Neural cell (in vitro differentiated cells): ENCODE results near the gene NUFIP2. TPM values are rescaled to one million over a fixed set of nuclear protein-coding genes. Genes with fewer than 3 reads are reported as not detected.

Experiments used
- H2AFZ ChIP-seq: fragments of 200-600, 300-800 bp; sonication (generic), shearing (Covaris generic); 2 replicates; pipeline ENCODE4 v1.6.0; 2014; ENCODE audit warnings: low read depth, mild to moderate bottlenecking, antibody characterized with exemption, low read length, moderate library complexity
- H3F3A ChIP-seq: fragments of 200-600 bp; shearing (Covaris generic); 2 replicates; pipeline ENCODE4 v1.6.1; 2016; ENCODE audit warnings: mild to moderate bottlenecking, moderate library complexity, mixed read lengths, antibody characterized with exemption, low read length; ENCODE audit not compliant: insufficient read depth, poor library complexity, severe bottlenecking
- H3K27ac ChIP-seq: fragments of 200-600, 300-800 bp; sonication (generic), shearing (Covaris generic); 2 replicates; pipeline ENCODE4 v1.5.1; 2014; ENCODE audit warnings: mild to moderate bottlenecking, low read length, moderate library complexity
- H3K27me3 ChIP-seq: fragments of 300-800, 200-600 bp; sonication (generic), shearing (Covaris generic); 2 replicates; pipeline ENCODE4 v1.6.0; 2014; ENCODE audit warnings: mild to moderate bottlenecking, low read depth, low read length, moderate library complexity; ENCODE audit not compliant: insufficient read depth
- H3K36me3 ChIP-seq: fragments of 300-800, 200-600 bp; sonication (generic), shearing (Covaris generic); 2 replicates; pipeline ENCODE4 v1.5.1; 2014; ENCODE audit warnings: mild to moderate bottlenecking, antibody characterized with exemption, low read length, moderate library complexity; ENCODE audit not compliant: insufficient read depth
- H3K4me2 ChIP-seq: fragments of 300-800, 200-600 bp; sonication (generic), shearing (Covaris generic); 2 replicates; pipeline ENCODE4 v1.6.0; 2014; ENCODE audit warnings: mild to moderate bottlenecking, low read length
- H3K4me3 ChIP-seq: fragments of 300-800, 200-600 bp; sonication (generic), shearing (Covaris generic); 2 replicates; pipeline ENCODE4 v1.5.1; 2014; ENCODE audit warnings: mild to moderate bottlenecking, low read length, moderate library complexity
- H3K79me2 ChIP-seq: fragments of 200-600 bp; shearing (Covaris generic); replicated peaks from 2 replicates; pipeline ENCODE4 v1.6.0; 2014; ENCODE audit warnings: mild to moderate bottlenecking, low read length, moderate library complexity; ENCODE audit not compliant: insufficient read depth
- H3K9ac ChIP-seq: fragments of 300-800, 200-600 bp; sonication (generic), shearing (Covaris generic); 2 replicates; pipeline ENCODE4 v1.6.1; 2016; ENCODE audit warnings: mild to moderate bottlenecking, low read length, mixed read lengths
- H3K9me2 ChIP-seq: fragments of 200-600 bp; shearing (Covaris generic); 2 replicates; pipeline ENCODE4 v1.6.1; 2016; ENCODE audit warnings: mild to moderate bottlenecking, low read length, mixed read lengths; ENCODE audit not compliant: insufficient read depth
- H3K9me3 ChIP-seq: fragments of 200-600, 300-800 bp; sonication (generic), shearing (Covaris generic); 2 replicates; pipeline ENCODE4 v1.6.1; 2016; ENCODE audit warnings: mild to moderate bottlenecking, mixed run types, low read length, moderate library complexity, mixed read lengths
- H4K20me1 ChIP-seq: fragments of 200-600 bp; shearing (Covaris generic); 2 replicates; pipeline ENCODE4 v1.6.1; 2016; ENCODE audit warnings: mild to moderate bottlenecking, mixed run types; ENCODE audit not compliant: insufficient read depth
- EP300 ChIP-seq: fragments of 450-650 bp; conservative IDR thresholded peaks from 2 replicates; pipeline ENCODE4 v1.6.1; 2014; ENCODE audit warnings: antibody characterized with exemption, mild to moderate bottlenecking, moderate library complexity; ENCODE audit not compliant: poor library complexity, severe bottlenecking
- EZH2 ChIP-seq: fragments of 200-600, 300-800 bp; shearing (Covaris generic), sonication (generic); IDR thresholded peaks from 2 replicates; pipeline ENCODE4 v1.6.1; 2014; ENCODE audit warnings: antibody characterized with exemption, low read length, borderline replicate concordance, mild to moderate bottlenecking; ENCODE audit not compliant: insufficient read depth, poor library complexity, severe bottlenecking
- MXI1 ChIP-seq: fragments of 450-650 bp; conservative IDR thresholded peaks from 2 replicates; pipeline ENCODE4 v1.6.1; 2014; ENCODE audit warnings: antibody characterized with exemption, mild to moderate bottlenecking; ENCODE audit not compliant: poor library complexity, severe bottlenecking
- POLR2AphosphoS5 ChIP-seq: IDR thresholded peaks from 2 replicates; pipeline ENCODE4 v1.6.1; 2012
- RAD21 ChIP-seq: fragments of 450-650 bp; conservative IDR thresholded peaks from 2 replicates; pipeline ENCODE4 v1.6.1; 2014; ENCODE audit warnings: antibody characterized with exemption, mild to moderate bottlenecking, moderate library complexity
- SMC3 ChIP-seq: fragments of 450-650 bp; conservative IDR thresholded peaks from 2 replicates; pipeline ENCODE4 v1.6.1; 2014; ENCODE audit warnings: antibody characterized with exemption, mild to moderate bottlenecking, moderate library complexity; ENCODE audit not compliant: poor library complexity
- TAF1 ChIP-seq: IDR thresholded peaks from 2 replicates; pipeline ENCODE4 v1.6.1; 2012; ENCODE audit warnings: low read depth
- polyA plus RNA-seq: library from polyadenylated mRNA; depleted of rRNA; stranded (reverse); fragments of >200 nt; gene quantifications from 2 replicates; pipeline ENCODE4 v1.2.3, GENCODE V29; 2014
- TF ChIP-seq, protein P1 (sequence below): fragments of 450-650 bp; IDR thresholded peaks from 2 replicates; pipeline ENCODE4 v1.5.1; 2014; ENCODE audit warnings: antibody characterized with exemption, mild to moderate bottlenecking, moderate library complexity; ENCODE audit not compliant: poor library complexity, severe bottlenecking
- TF ChIP-seq, protein P2 (sequence below): IDR thresholded peaks from 2 replicates; pipeline ENCODE4 v1.6.1; 2012; ENCODE audit warnings: borderline replicate concordance

The NUFIP2 gene
- polyA plus RNA-seq, 1 donor from 2014 or later = 22.4 TPM

DNA sequence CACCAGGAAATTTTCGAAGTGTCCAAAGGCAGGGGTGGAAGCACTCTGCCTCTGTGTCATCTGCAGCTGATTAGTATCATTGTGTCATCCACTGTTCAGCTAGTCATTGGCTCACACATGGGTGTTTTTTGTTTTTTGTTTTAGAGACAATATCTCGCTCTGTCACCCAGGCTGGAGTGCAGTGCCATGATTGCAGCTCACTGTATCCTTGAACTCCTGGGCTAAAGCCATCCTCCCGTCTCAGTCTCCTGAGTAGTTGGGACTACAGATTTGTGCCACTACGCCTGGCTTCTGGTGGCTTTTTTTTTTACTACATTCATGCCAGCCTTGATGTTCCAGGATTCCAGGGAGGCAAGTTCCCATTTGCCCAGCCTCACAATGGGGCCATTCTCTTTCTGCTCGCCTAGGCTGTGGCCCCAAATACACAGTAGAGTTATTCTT is 81.2 kb downstream of the NUFIP2 start:
- no peak overlapping the region for H2AFZ ChIP-seq
- no peaks in the 10 kb centered on the region for H3K79me2 ChIP-seq
- no peak overlapping the region for H3K9ac ChIP-seq
- no peaks in the 10 kb centered on the region for H4K20me1 ChIP-seq
- no peaks in the 10 kb centered on the region for H3K9me2 ChIP-seq
- no peak overlapping the region for H3K4me2 ChIP-seq
- H3K27me3 ChIP-seq = no peaks in the 10 kb centered on the region
- no peak overlapping the region for H3K4me3 ChIP-seq
- no peaks in the 10 kb centered on the region for H3K9me3 ChIP-seq
- H3F3A ChIP-seq = no peaks in the 10 kb centered on the region
- TF ChIP-seq, protein P1, sequence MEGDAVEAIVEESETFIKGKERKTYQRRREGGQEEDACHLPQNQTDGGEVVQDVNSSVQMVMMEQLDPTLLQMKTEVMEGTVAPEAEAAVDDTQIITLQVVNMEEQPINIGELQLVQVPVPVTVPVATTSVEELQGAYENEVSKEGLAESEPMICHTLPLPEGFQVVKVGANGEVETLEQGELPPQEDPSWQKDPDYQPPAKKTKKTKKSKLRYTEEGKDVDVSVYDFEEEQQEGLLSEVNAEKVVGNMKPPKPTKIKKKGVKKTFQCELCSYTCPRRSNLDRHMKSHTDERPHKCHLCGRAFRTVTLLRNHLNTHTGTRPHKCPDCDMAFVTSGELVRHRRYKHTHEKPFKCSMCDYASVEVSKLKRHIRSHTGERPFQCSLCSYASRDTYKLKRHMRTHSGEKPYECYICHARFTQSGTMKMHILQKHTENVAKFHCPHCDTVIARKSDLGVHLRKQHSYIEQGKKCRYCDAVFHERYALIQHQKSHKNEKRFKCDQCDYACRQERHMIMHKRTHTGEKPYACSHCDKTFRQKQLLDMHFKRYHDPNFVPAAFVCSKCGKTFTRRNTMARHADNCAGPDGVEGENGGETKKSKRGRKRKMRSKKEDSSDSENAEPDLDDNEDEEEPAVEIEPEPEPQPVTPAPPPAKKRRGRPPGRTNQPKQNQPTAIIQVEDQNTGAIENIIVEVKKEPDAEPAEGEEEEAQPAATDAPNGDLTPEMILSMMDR = no peak
- TF ChIP-seq, protein P2, sequence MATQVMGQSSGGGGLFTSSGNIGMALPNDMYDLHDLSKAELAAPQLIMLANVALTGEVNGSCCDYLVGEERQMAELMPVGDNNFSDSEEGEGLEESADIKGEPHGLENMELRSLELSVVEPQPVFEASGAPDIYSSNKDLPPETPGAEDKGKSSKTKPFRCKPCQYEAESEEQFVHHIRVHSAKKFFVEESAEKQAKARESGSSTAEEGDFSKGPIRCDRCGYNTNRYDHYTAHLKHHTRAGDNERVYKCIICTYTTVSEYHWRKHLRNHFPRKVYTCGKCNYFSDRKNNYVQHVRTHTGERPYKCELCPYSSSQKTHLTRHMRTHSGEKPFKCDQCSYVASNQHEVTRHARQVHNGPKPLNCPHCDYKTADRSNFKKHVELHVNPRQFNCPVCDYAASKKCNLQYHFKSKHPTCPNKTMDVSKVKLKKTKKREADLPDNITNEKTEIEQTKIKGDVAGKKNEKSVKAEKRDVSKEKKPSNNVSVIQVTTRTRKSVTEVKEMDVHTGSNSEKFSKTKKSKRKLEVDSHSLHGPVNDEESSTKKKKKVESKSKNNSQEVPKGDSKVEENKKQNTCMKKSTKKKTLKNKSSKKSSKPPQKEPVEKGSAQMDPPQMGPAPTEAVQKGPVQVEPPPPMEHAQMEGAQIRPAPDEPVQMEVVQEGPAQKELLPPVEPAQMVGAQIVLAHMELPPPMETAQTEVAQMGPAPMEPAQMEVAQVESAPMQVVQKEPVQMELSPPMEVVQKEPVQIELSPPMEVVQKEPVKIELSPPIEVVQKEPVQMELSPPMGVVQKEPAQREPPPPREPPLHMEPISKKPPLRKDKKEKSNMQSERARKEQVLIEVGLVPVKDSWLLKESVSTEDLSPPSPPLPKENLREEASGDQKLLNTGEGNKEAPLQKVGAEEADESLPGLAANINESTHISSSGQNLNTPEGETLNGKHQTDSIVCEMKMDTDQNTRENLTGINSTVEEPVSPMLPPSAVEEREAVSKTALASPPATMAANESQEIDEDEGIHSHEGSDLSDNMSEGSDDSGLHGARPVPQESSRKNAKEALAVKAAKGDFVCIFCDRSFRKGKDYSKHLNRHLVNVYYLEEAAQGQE = no peak
- no peak for TF ChIP-seq EP300
- TF ChIP-seq RAD21 = no peak
- no peak for TF ChIP-seq EZH2
- TF ChIP-seq SMC3 = no peak
- TF ChIP-seq MXI1 = no peak
- no peak for TF ChIP-seq POLR2AphosphoS5
- TF ChIP-seq TAF1 = no peak
- no peak overlapping the region for H3K27ac ChIP-seq
- no peaks in the 10 kb centered on the region for H3K36me3 ChIP-seq

GRCh38 chr17:29212094-29212631 is 81.8 kb downstream of the NUFIP2 start:
- no peak overlapping the region for H3K4me2 ChIP-seq
- no peaks in the 10 kb centered on the region for H4K20me1 ChIP-seq
- H3K79me2 ChIP-seq = no peaks in the 10 kb centered on the region
- TF ChIP-seq RAD21 (no peak), TAF1 (no peak), EZH2 (no peak), MXI1 (no peak)
- TF ChIP-seq, protein P2 = no peak
- TF ChIP-seq, protein P1 = no peak
- no peaks in the 10 kb centered on the region for H3K36me3 ChIP-seq
- H3K9ac ChIP-seq = no peak overlapping the region
- no peaks in the 10 kb centered on the region for H3K9me2 ChIP-seq
- no peak overlapping the region for H3K27ac ChIP-seq
- no peaks in the 10 kb centered on the region for H3K9me3 ChIP-seq
- H3K4me3 ChIP-seq = no peak overlapping the region
- H3F3A ChIP-seq = no peaks in the 10 kb centered on the region
- no peaks in the 10 kb centered on the region for H3K27me3 ChIP-seq
- no peak overlapping the region for H2AFZ ChIP-seq
